SK-N-MC (cell line): Measurements from ENCODE around the gene ANTXR1.
A peak's percentile ranks its signal among the peaks of the same experiment; 100 is the strongest.
"Not testable (repeated sequence)": the region's sequence is repeated elsewhere in the genome, so short reads cannot be mapped to it uniquely, and the experiment has no call there.

Source experiments
- DNase-seq: peaks from one replicate; pipeline ENCODE4 v3.0.0-alpha.2; 2011; ENCODE audit warnings: low read depth, low spot score
- H3K27ac ChIP-seq: fragments of 200-600 bp; sonication (generic); 2 replicates; pipeline ENCODE4 v1.5.1; 2016; ENCODE audit warnings: mixed run types
- H3K36me3 ChIP-seq: fragments of 200-600 bp; sonication (generic); 2 replicates; pipeline ENCODE4 v1.6.1; 2017; ENCODE audit warnings: antibody characterized with exemption, low read length, mixed read lengths; ENCODE audit not compliant: insufficient read depth
- H3K4me3 ChIP-seq: fragments of 200-600 bp; sonication (generic); 2 replicates; pipeline ENCODE4 v1.5.1; 2016
- H3K9ac ChIP-seq: fragments of 200-600 bp; sonication (generic); 2 replicates; pipeline ENCODE4 v1.8.0; 2017; ENCODE audit warnings: mixed run types, mixed read lengths; ENCODE audit not compliant: insufficient read length
- H3K9me3 ChIP-seq: fragments of 200-600 bp; sonication (generic); 2 replicates; pipeline ENCODE4 v1.6.1; 2017; ENCODE audit warnings: low read depth, mild to moderate bottlenecking, antibody characterized with exemption, low read length, moderate library complexity, mixed read lengths
- EZH2 ChIP-seq: fragments of 200-600 bp; sonication (generic); IDR thresholded peaks from one replicate; pipeline ENCODE4 v1.6.1; 2017; ENCODE audit warnings: antibody characterized with exemption
- FOXP2 ChIP-seq: optimal IDR thresholded peaks from 2 replicates; pipeline ENCODE3; 2011; ENCODE audit warnings: mild to moderate bottlenecking, moderate library complexity; ENCODE audit not compliant: insufficient read depth; ENCODE audit errors: extremely low read length, control extremely low read depth
- POLR2AphosphoS5 ChIP-seq: IDR thresholded peaks from 2 replicates; pipeline ENCODE4 v1.6.1; 2012; ENCODE audit warnings: mild to moderate bottlenecking, low read depth, low read length, borderline replicate concordance

ANTXR1 gene

GRCh38 chr2:69231612-69232277 is 218.8 kb downstream of the ANTXR1 start:
- no peak for DNase-seq
- Histone ChIP-seq H3K4me3 (no peak overlapping the region), H3K36me3 (no peaks in the 10 kb centered on the region), H3K9me3 (no peaks in the 10 kb centered on the region), H3K9ac (no peak overlapping the region), H3K27ac (no peak overlapping the region)
- TF ChIP-seq POLR2AphosphoS5 (no peak), FOXP2 (no peak), EZH2 (no peak)

GRCh38 chr2:69235835-69236234 is 222.9 kb downstream of the ANTXR1 start:
- not testable (repeated sequence) for H3K4me3 ChIP-seq, H3K36me3 ChIP-seq, H3K9me3 ChIP-seq, H3K27ac ChIP-seq, DNase-seq, H3K9ac ChIP-seq

- Histone ChIP-seq H3K27ac (peak overlapping the region; percentile 30; the same call in 1 of the 2 replicates), H3K9ac (no peak overlapping the region), H3K36me3 (no peaks in the 10 kb centered on the region; the same call in 1 of the 2 replicates), H3K4me3 (no peak overlapping the region), H3K9me3 (no peaks in the 10 kb centered on the region)
- TF ChIP-seq EZH2: no peak
- TF ChIP-seq FOXP2: no peak
- TF ChIP-seq POLR2AphosphoS5: no peak
- DNase-seq: no peak
Measured at GRCh38 chr2:69237070-69237670, 224.2 kb downstream of the ANTXR1 start.

- H3K4me3 ChIP-seq: no peak overlapping the region
Measured at GRCh38 chr2:69238449-69239031, 225.6 kb downstream of the ANTXR1 start.

GRCh38 chr2:69241093-69241492 is 228.1 kb downstream of the ANTXR1 start:
- Histone ChIP-seq H3K36me3 (peaks cover 5% of the 10 kb centered on the region), H3K4me3 (no peak overlapping the region), H3K27ac (no peak overlapping the region), H3K9me3 (no peaks in the 10 kb centered on the region), H3K9ac (no peak overlapping the region)
- no peak for DNase-seq
- TF ChIP-seq EZH2 (no peak), FOXP2 (no peak), POLR2AphosphoS5 (no peak)

More at GRCh38 chr2:69238449-69239031, 225.6 kb downstream of the ANTXR1 start:
- Histone ChIP-seq H3K9me3 (no peaks in the 10 kb centered on the region), H3K36me3 (no peaks in the 10 kb centered on the region; the same call in 1 of the 2 replicates), H3K27ac (no peak overlapping the region), H3K9ac (no peak overlapping the region)
- TF ChIP-seq FOXP2: no peak
- TF ChIP-seq POLR2AphosphoS5: no peak
- no peak for TF ChIP-seq EZH2
- DNase-seq: no peak

DNA sequence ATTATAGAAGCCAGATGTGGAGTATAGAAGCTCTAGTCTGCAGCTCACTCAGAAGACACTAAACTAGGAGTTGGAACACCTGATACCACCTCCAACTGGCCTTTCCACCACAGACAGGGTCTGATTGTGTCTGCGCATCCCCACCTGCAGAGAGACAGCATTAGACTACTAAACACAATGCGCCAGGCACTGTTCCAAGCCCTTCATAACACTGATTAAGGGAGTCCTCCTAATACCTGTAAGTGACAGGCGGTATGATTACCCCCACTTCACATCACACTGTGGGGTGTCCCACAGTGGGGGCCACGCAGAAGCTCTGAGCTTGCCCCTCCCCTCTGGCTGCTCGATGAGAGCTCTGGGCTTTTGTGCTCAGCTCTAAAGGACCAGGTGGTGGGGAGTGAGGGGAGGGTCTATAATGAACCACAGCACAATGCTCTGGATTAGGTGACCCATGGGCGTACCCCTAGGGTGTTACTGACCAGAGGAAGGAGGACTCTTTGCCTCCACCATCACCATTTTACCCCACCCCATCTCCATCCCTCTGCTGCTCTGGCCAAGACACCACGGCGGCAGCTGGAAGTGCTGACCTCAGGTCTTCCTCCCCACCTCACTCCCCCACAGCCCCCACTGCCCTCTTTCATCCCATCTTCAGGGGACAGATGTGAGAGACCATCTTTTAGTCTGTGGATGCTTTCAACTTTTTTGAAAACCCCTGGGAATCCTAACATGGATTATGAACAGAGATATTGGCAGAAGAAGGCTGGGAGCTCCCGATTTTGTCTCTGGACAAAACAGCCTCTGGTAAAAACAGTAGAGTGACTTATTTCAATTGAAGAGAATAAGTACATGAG is 228.9 kb downstream of the ANTXR1 start:
- TF ChIP-seq POLR2AphosphoS5 (no peak), EZH2 (no peak), FOXP2 (no peak)
- no peaks in the 10 kb centered on the region for H3K9me3 ChIP-seq
- peaks cover 11% of the 10 kb centered on the region for H3K36me3 ChIP-seq
- no peak overlapping the region for H3K27ac ChIP-seq
- no peak overlapping the region for H3K9ac ChIP-seq
- peak overlapping the region; percentile 59; the same call in 1 of the 2 replicates for H3K4me3 ChIP-seq
- DNase-seq: no peak

DNA sequence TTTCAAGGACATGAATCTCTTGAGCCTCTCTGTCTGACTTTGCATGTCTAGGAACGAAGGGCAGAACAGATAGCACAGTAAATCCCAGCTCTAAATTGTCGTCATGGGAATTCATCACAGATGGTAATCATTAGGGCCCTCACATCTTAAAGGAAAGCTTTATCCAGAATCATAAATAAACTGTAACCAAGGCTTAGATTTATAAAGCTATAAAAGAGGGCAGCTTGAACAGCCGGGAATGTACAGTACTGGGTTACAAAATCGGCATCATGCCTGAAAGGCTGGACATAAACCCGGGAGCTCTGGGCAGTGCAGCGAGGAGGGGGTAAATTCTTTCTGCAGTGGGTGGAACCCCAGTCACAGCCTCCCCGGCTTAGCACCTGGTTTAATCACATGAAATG is 229.7 kb downstream of the ANTXR1 start:
- no peak overlapping the region for H3K9ac ChIP-seq
- peak; percentile 53; the same call in 1 of the 2 replicates for TF ChIP-seq POLR2AphosphoS5
- no peak for TF ChIP-seq FOXP2
- H3K36me3 ChIP-seq: peaks cover 11% of the 10 kb centered on the region
- no peaks in the 10 kb centered on the region for H3K9me3 ChIP-seq
- DNase-seq: peak; percentile 88
- peak overlapping the region; percentile 59 for H3K4me3 ChIP-seq
- no peak overlapping the region for H3K27ac ChIP-seq

- no peak for TF ChIP-seq POLR2AphosphoS5
- no peak for TF ChIP-seq EZH2
- no peak for TF ChIP-seq FOXP2
- no peak overlapping the region for H3K4me3 ChIP-seq
- H3K9me3 ChIP-seq: no peaks in the 10 kb centered on the region
- H3K9ac ChIP-seq: no peak overlapping the region
- DNase-seq: no peak
- no peak overlapping the region for H3K27ac ChIP-seq
- peaks cover 11% of the 10 kb centered on the region for H3K36me3 ChIP-seq
Measured at GRCh38 chr2:69243652-69244051, 230.7 kb downstream of the ANTXR1 start.
